PC-9 (cell line): Measurements from ENCODE around the gene ACAD10. TPM values are rescaled to one million over a fixed set of nuclear protein-coding genes. Genes with fewer than 3 reads are reported as not detected.

Experiments
- BruUV-seq: library from RNA; stranded (reverse); fragments of 400-500 nt; replicated peaks from 2 replicates; lab custom pipeline; 2021; lab: Mats Ljungman, UMichigan
- CTCF ChIA-PET: fragments of 300-600 bp; sonication (Branson Sonifier 250); formaldehyde crosslinking; loops from one replicate; lab custom pipeline; 2022; ENCODE audit warnings: antibody characterized with exemption; lab: Charles Lee
- POLR2A ChIA-PET: fragments of 300-600 bp; sonication (Branson Sonifier 250); formaldehyde crosslinking; loops from one replicate; lab custom pipeline; 2022; ENCODE audit warnings: antibody characterized with exemption; ENCODE audit not compliant: unreplicated experiment; lab: Charles Lee
- DNase-seq, 2 experiments: peaks; one replicate each; pipeline versions ENCODE4 v3.0.0 to v3.0.0-alpha.2; 2015 to 2022; ENCODE audit warnings: mixed read lengths in 1 of 2
- H2AFZ ChIP-seq: fragments of 200-600 bp; sonication (generic); 2 replicates; pipeline ENCODE4 v1.8.1; 2017; ENCODE audit warnings: antibody characterized with exemption
- H3F3A ChIP-seq: fragments of 200-600 bp; sonication (generic); 2 replicates; pipeline ENCODE4 v1.8.1; 2017; ENCODE audit warnings: antibody characterized with exemption, mild to moderate bottlenecking, low read depth; ENCODE audit not compliant: insufficient read depth
- H3K27ac ChIP-seq: fragments of 200-600 bp; sonication (generic); 2 replicates; pipeline ENCODE4 v1.6.1; 2016; ENCODE audit warnings: mixed run types
- H3K27me3 ChIP-seq: fragments of 200-600 bp; sonication (generic); 2 replicates; pipeline ENCODE4 v1.6.1; 2016; ENCODE audit warnings: low read depth, mixed run types; ENCODE audit not compliant: insufficient read depth
- H3K36me3 ChIP-seq: fragments of 200-600 bp; sonication (generic); 2 replicates; pipeline ENCODE4 v1.6.1; 2016; ENCODE audit warnings: low read depth, mixed run types
- H3K4me1 ChIP-seq: fragments of 200-600 bp; sonication (generic); replicated peaks from 2 replicates; pipeline ENCODE4 v1.6.1; 2016; ENCODE audit warnings: mixed run types; ENCODE audit not compliant: insufficient read depth
- H3K4me2 ChIP-seq: fragments of 200-600 bp; sonication (generic); 2 replicates; pipeline ENCODE4 v1.6.1; 2017; ENCODE audit warnings: mixed run types
- H3K4me3 ChIP-seq: fragments of 200-600 bp; sonication (generic); 2 replicates; pipeline ENCODE4 v1.6.1; 2016; ENCODE audit warnings: mixed run types
- H3K79me2 ChIP-seq: fragments of 200-600 bp; sonication (generic); 2 replicates; pipeline ENCODE4 v1.6.1; 2017; ENCODE audit warnings: low read depth, mixed run types
- H3K9me2 ChIP-seq: fragments of 200-600 bp; sonication (generic); 2 replicates; pipeline ENCODE4 v1.8.1; 2017; ENCODE audit warnings: mild to moderate bottlenecking; ENCODE audit not compliant: insufficient read depth
- H3K9me3 ChIP-seq: fragments of 200-600 bp; sonication (generic); 2 replicates; pipeline ENCODE4 v1.8.1; 2016; ENCODE audit warnings: low read depth; ENCODE audit not compliant: insufficient read depth
- H4K20me1 ChIP-seq: fragments of 200-600 bp; sonication (generic); 2 replicates; pipeline ENCODE4 v1.8.1; 2017; ENCODE audit not compliant: insufficient read depth
- EZH2 ChIP-seq: fragments of 200-600 bp; sonication (generic); IDR thresholded peaks from 2 replicates; pipeline ENCODE4 v1.8.0; 2017; ENCODE audit warnings: antibody characterized with exemption, low read depth
- intact Hi-C: fragments of 100-400 bp; cut with micrococcal nuclease; formaldehyde crosslinking; loops from one replicate; pipeline ENCODE4 v1.10.0; 2022; ENCODE audit not compliant: unreplicated experiment
- total RNA-seq: library from RNA; stranded (reverse); gene quantifications from 2 replicates; pipeline ENCODE4 v1.2.3, GENCODE V29; 2021
- TF ChIP-seq, protein P1 (sequence below): fragments of 200-600 bp; sonication (generic); conservative IDR thresholded peaks from 2 replicates; pipeline ENCODE4 v1.6.1; 2017; ENCODE audit warnings: mixed run types, antibody characterized with exemption, mild to moderate bottlenecking, moderate library complexity

The ACAD10 gene
- total RNA-seq, 1 experiment from 2014 or later = 30.3 TPM

GRCh38 chr12:111693818-111694217 is 8.0 kb downstream of the ACAD10 start:
- CTCF ChIA-PET = interaction anchor here (0.6 kb wide), 1 partner anchor 111 kb away, joined by 5 read pairs; no protein-coding TSS in a partner anchor
- no peaks in the 10 kb centered on the region for H4K20me1 ChIP-seq
- no peaks in the 10 kb centered on the region for H3F3A ChIP-seq
- no peaks in the 10 kb centered on the region for H3K9me3 ChIP-seq
- no peaks in the 10 kb centered on the region; the same call in 1 of the 2 replicates for H3K36me3 ChIP-seq
- no peaks in the 10 kb centered on the region for H3K4me1 ChIP-seq
- H3K4me2 ChIP-seq = no peak overlapping the region
- intact Hi-C loops = no loop called here
- POLR2A ChIA-PET = no interaction called here
- no peak overlapping the region for H3K4me3 ChIP-seq
- H3K27ac ChIP-seq = no peak overlapping the region
- TF ChIP-seq EZH2 = no peak
- TF ChIP-seq, protein P1, sequence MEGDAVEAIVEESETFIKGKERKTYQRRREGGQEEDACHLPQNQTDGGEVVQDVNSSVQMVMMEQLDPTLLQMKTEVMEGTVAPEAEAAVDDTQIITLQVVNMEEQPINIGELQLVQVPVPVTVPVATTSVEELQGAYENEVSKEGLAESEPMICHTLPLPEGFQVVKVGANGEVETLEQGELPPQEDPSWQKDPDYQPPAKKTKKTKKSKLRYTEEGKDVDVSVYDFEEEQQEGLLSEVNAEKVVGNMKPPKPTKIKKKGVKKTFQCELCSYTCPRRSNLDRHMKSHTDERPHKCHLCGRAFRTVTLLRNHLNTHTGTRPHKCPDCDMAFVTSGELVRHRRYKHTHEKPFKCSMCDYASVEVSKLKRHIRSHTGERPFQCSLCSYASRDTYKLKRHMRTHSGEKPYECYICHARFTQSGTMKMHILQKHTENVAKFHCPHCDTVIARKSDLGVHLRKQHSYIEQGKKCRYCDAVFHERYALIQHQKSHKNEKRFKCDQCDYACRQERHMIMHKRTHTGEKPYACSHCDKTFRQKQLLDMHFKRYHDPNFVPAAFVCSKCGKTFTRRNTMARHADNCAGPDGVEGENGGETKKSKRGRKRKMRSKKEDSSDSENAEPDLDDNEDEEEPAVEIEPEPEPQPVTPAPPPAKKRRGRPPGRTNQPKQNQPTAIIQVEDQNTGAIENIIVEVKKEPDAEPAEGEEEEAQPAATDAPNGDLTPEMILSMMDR = no peak
- BruUV-seq = no TSS peak
- no peaks in the 10 kb centered on the region for H3K27me3 ChIP-seq
- no peaks in the 10 kb centered on the region for H3K9me2 ChIP-seq
- no peak for DNase-seq
- H2AFZ ChIP-seq = no peak overlapping the region
- no peaks in the 10 kb centered on the region for H3K79me2 ChIP-seq

- ChIA-PET CTCF (no interaction called here), POLR2A (no interaction called here)
- no peak overlapping the region for H2AFZ ChIP-seq
- H3K27ac ChIP-seq = no peak overlapping the region
- no peaks in the 10 kb centered on the region for H3F3A ChIP-seq
- no TSS peak for BruUV-seq
- H4K20me1 ChIP-seq = no peaks in the 10 kb centered on the region
- no peaks in the 10 kb centered on the region for H3K4me1 ChIP-seq
- no peaks in the 10 kb centered on the region for H3K9me2 ChIP-seq
- H3K27me3 ChIP-seq = no peaks in the 10 kb centered on the region
- H3K4me2 ChIP-seq = no peak overlapping the region
- no peaks in the 10 kb centered on the region for H3K9me3 ChIP-seq
- TF ChIP-seq EZH2 = no peak
- TF ChIP-seq, protein P1 = no peak
- H3K36me3 ChIP-seq = peaks cover 7% of the 10 kb centered on the region
- intact Hi-C loops = no loop called here
- no peak overlapping the region for H3K4me3 ChIP-seq
- H3K79me2 ChIP-seq = no peaks in the 10 kb centered on the region
- no peak for DNase-seq
These were observed 14.1 kb downstream of the ACAD10 start for GRCh38 chr12:111699962-111700361.

DNA sequence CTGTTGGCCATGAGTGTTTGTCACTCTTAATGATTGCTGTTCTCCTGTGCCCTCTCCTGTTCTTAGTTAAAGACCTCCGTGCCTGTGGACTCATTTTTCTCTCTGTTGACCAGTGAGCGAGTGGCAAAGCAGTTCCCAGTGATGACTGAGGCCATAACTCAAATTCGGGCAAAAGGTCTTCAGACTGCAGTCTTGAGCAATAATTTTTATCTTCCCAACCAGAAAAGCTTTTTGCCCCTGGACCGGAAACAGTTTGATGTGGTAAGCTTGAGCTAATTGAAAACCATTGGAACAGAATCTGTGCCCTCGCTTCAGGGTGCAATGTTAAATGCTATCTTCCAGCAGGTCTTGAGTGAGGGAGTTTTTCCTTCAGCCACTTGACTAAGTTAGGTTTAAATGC is 19.8 kb downstream of the ACAD10 start:
- no peak for DNase-seq
- POLR2A ChIA-PET = interaction anchor here (0.6 kb wide), 1 partner anchor 402 kb away, joined by 7 read pairs; no protein-coding TSS in a partner anchor
- no peak for TF ChIP-seq EZH2
- peaks cover 7% of the 10 kb centered on the region for H3K36me3 ChIP-seq
- no peaks in the 10 kb centered on the region for H4K20me1 ChIP-seq
- H3F3A ChIP-seq = no peaks in the 10 kb centered on the region
- intact Hi-C loops = no loop called here
- no peak overlapping the region for H3K27ac ChIP-seq
- no peaks in the 10 kb centered on the region for H3K27me3 ChIP-seq
- no peaks in the 10 kb centered on the region for H3K9me2 ChIP-seq
- H3K4me3 ChIP-seq = no peak overlapping the region
- no TSS peak for BruUV-seq
- no peak overlapping the region for H3K4me2 ChIP-seq
- CTCF ChIA-PET = no interaction called here
- no peaks in the 10 kb centered on the region for H3K79me2 ChIP-seq
- H3K4me1 ChIP-seq = no peaks in the 10 kb centered on the region
- H2AFZ ChIP-seq = no peak overlapping the region
- H3K9me3 ChIP-seq = no peaks in the 10 kb centered on the region

- H4K20me1 ChIP-seq = no peaks in the 10 kb centered on the region
- CTCF ChIA-PET = no interaction called here
- no peaks in the 10 kb centered on the region for H3K27me3 ChIP-seq
These were observed 20.3 kb downstream of the ACAD10 start for GRCh38 chr12:111706145-111706544.

More at GRCh38 chr12:111706145-111706544, 20.3 kb downstream of the ACAD10 start:
- Histone ChIP-seq H3K9me3 (no peaks in the 10 kb centered on the region), H3K4me1 (no peaks in the 10 kb centered on the region), H2AFZ (no peak overlapping the region), H3K9me2 (no peaks in the 10 kb centered on the region), H3F3A (no peaks in the 10 kb centered on the region), H3K27ac (no peak overlapping the region), H3K79me2 (no peaks in the 10 kb centered on the region), H3K4me2 (no peak overlapping the region), H3K36me3 (peaks cover 7% of the 10 kb centered on the region), H3K4me3 (no peak overlapping the region)
- intact Hi-C loops = no loop called here
- no TSS peak for BruUV-seq
- POLR2A ChIA-PET = no interaction called here
- TF ChIP-seq, protein P1 = no peak
- no peak for TF ChIP-seq EZH2
- no peak for DNase-seq
